T-helper 17 cell (primary cell): ENCODE results near the gene XPNPEP1. TPM values are rescaled to one million over a fixed set of nuclear protein-coding genes. Genes with fewer than 3 reads are reported as not detected.
A peak's percentile ranks its signal among the peaks of the same experiment; 100 is the strongest.

Experiments used
- ATAC-seq: fragments of 150-1000 bp; cut with Tn5 transposase; 2 replicates; pipeline ENCODE4 v1.10.0; 2021; ENCODE audit warnings: mild to moderate bottlenecking, moderate library complexity
- DNase-seq, 3 donors: peaks; one replicate each; pipeline versions ENCODE4 v3.0.0 to v3.0.0-alpha.2; 2020 to 2021
- H3K9me3 ChIP-seq: one replicate; pipeline ENCODE4 v1.7.0; 2013; ENCODE audit warnings: low read length, mild to moderate bottlenecking; ENCODE audit not compliant: control insufficient read depth, poor library complexity, severe bottlenecking
- H3K27ac Mint-ChIP-seq: one replicate; pipeline ENCODE4 v1.8.0; 2022; ENCODE audit warnings: mild to moderate bottlenecking, moderate library complexity, mixed read lengths
- H3K27me3 Mint-ChIP-seq: one replicate; pipeline ENCODE4 v1.8.0; 2022; ENCODE audit warnings: mixed read lengths
- H3K36me3 Mint-ChIP-seq: one replicate; pipeline ENCODE4 v1.8.0; 2022; ENCODE audit warnings: low read depth, mixed read lengths
- H3K4me1 Mint-ChIP-seq: one replicate; pipeline ENCODE4 v1.8.0; 2022; ENCODE audit warnings: mild to moderate bottlenecking, mixed read lengths
- H3K4me3 Mint-ChIP-seq: one replicate; pipeline ENCODE4 v1.8.0; 2022; ENCODE audit warnings: mild to moderate bottlenecking, moderate library complexity, mixed read lengths
- total RNA-seq, 4 donors: library from RNA in 2 of 4; stranded (reverse) in 2 of 4; gene quantifications; one replicate each; pipeline ENCODE4 v1.2.3 and lab custom pipeline; 2022 to 2026

Gene XPNPEP1
- total RNA-seq, 2 donors from 2014 or later, result 76.4 to 81.6 TPM

- DNase-seq (no peak), ATAC-seq (no peak)
- Mint-ChIP-seq H3K4me1 (peaks cover 39% of the 10 kb centered on the region), H3K27me3 (no peaks in the 10 kb centered on the region), H3K36me3 (peaks cover 4% of the 10 kb centered on the region), H3K4me3 (no peak overlapping the region), H3K27ac (peak overlapping the region; percentile 68)
- no peaks in the 10 kb centered on the region for H3K9me3 ChIP-seq
Measured at GRCh38 chr10:109887776-109888175, 35.5 kb downstream of the XPNPEP1 start.

- Mint-ChIP-seq H3K4me1 (peaks cover 36% of the 10 kb centered on the region), H3K27ac (peak overlapping the region; percentile 68), H3K36me3 (peaks cover 5% of the 10 kb centered on the region), H3K27me3 (no peaks in the 10 kb centered on the region), H3K4me3 (peak overlapping the region; percentile 15)
- H3K9me3 ChIP-seq, result no peaks in the 10 kb centered on the region
- DNase-seq (no peak), ATAC-seq (no peak)
Measured at GRCh38 chr10:109887243-109887642, 36.1 kb downstream of the XPNPEP1 start.

- DNase-seq (no peak), ATAC-seq (no peak)
- H3K9me3 ChIP-seq, result no peaks in the 10 kb centered on the region
- no peak overlapping the region for H3K4me3 Mint-ChIP-seq
- H3K36me3 Mint-ChIP-seq, result peaks cover 5% of the 10 kb centered on the region
- peak overlapping the region; percentile 68 for H3K27ac Mint-ChIP-seq
- no peaks in the 10 kb centered on the region for H3K27me3 Mint-ChIP-seq
- peaks cover 35% of the 10 kb centered on the region for H3K4me1 Mint-ChIP-seq
Measured at GRCh38 chr10:109886781-109887140, 36.5 kb downstream of the XPNPEP1 start.

DNA sequence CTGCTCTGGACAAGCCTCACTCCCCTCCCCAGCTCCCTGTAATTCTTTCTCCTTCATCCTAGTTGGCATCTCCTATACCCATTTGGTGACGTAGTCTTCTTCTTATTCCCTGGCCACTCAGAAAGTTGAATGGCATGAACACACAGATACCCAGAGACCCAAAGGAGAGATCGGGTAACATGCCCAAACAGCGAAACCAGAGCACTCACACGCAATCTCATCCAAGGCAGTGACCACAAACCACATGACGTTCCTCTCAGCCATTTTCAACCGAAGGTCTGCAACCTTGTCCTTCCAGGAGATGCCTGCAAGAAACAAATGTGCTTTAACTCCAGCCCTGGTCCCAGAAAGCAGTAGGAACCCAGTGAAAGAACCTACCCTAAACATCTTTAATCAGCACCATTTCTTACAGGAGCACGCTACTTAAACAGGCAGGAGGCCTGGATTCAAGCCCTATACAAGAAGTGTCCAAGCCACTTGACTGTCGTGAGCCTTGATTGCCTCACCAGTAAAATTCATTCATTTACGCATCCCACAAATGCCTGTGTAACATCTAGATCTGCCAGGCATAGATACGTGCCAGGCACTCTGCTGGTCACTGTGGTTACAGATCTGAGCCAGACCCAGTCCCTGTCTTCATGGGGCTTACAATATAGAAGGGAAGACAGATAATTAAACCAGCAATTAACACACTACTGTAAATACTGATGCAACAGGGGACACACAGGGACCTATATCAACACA lies 37.1 kb downstream of the XPNPEP1 start:
- H3K4me3 Mint-ChIP-seq, result peak overlapping the region; percentile 9
- peaks cover 5% of the 10 kb centered on the region for H3K36me3 Mint-ChIP-seq
- no peaks in the 10 kb centered on the region for H3K27me3 Mint-ChIP-seq
- no peaks in the 10 kb centered on the region for H3K9me3 ChIP-seq
- peaks cover 33% of the 10 kb centered on the region for H3K4me1 Mint-ChIP-seq
- no peak for ATAC-seq
- H3K27ac Mint-ChIP-seq, result peak overlapping the region; percentile 53
- DNase-seq, result no peak

GRCh38 chr10:109883859-109884771 lies 39.2 kb downstream of the XPNPEP1 start:
- DNase-seq, result peak; percentile 29 to 49 (median 35)
- no peaks in the 10 kb centered on the region for H3K9me3 ChIP-seq
- Mint-ChIP-seq H3K4me3 (no peak overlapping the region), H3K36me3 (peaks cover 8% of the 10 kb centered on the region), H3K27ac (peak overlapping the region; percentile 60), H3K27me3 (no peaks in the 10 kb centered on the region), H3K4me1 (peaks cover 25% of the 10 kb centered on the region)
- ATAC-seq, result peak; percentile 77

DNA sequence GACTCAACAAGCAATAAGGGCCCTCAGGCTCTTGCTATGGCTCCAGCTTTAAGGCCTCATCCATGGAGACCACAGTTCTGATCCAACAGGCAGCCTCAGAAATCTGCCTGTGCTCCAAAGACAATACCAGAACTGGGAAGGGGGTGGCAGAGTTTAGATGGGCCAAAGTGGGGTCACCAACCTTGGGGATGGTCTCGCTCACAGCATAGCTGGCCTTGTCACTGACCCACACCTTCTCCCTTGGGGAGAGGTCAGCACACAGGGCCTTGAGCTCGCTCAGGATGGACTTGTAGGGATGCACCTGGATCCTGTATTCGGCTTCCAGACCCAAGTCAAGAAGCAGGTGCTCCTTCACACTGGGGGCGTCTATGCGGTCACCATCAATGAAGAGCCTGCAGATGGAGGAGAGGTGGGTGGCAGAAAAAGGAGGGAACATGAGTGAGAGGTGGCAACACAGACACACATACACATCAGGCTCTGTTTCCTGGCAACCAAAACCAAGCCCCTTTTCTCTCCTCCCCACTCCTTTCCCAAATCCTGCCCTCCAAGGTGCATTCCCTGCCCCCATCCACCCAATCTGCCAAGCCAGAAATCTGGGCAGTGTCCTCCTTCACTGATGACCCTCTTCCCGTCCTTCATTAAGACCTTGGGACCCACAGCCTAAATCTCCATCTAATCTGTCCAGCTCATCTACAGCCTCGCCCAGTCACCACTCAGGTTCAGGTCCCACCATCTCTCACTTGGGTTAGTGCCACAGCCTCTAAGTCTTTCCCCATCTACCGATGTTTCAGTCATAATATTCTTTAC lies 40.9 kb downstream of the XPNPEP1 start:
- peaks cover 11% of the 10 kb centered on the region for H3K36me3 Mint-ChIP-seq

GRCh38 chr10:109881769-109882057 lies 41.6 kb downstream of the XPNPEP1 start:
- ATAC-seq (no peak), DNase-seq (no peak)
- Mint-ChIP-seq H3K4me3 (no peak overlapping the region), H3K27ac (no peak overlapping the region), H3K27me3 (no peaks in the 10 kb centered on the region), H3K36me3 (peaks cover 11% of the 10 kb centered on the region), H3K4me1 (peaks cover 18% of the 10 kb centered on the region)
- H3K9me3 ChIP-seq, result no peaks in the 10 kb centered on the region

More for the DNA sequence above, 40.9 kb downstream of the XPNPEP1 start:
- H3K9me3 ChIP-seq, result no peaks in the 10 kb centered on the region
- Mint-ChIP-seq H3K4me3 (no peak overlapping the region), H3K27ac (no peak overlapping the region), H3K27me3 (no peaks in the 10 kb centered on the region), H3K4me1 (peaks cover 25% of the 10 kb centered on the region)
- DNase-seq (no peak), ATAC-seq (no peak)

GRCh38 chr10:109880886-109881768 lies 42.2 kb downstream of the XPNPEP1 start:
- Mint-ChIP-seq H3K27ac (peak overlapping the region; percentile 59), H3K36me3 (peaks cover 11% of the 10 kb centered on the region), H3K4me1 (peaks cover 12% of the 10 kb centered on the region), H3K4me3 (no peak overlapping the region), H3K27me3 (no peaks in the 10 kb centered on the region)
- ATAC-seq (no peak), DNase-seq (no peak)
- H3K9me3 ChIP-seq, result no peaks in the 10 kb centered on the region

DNA sequence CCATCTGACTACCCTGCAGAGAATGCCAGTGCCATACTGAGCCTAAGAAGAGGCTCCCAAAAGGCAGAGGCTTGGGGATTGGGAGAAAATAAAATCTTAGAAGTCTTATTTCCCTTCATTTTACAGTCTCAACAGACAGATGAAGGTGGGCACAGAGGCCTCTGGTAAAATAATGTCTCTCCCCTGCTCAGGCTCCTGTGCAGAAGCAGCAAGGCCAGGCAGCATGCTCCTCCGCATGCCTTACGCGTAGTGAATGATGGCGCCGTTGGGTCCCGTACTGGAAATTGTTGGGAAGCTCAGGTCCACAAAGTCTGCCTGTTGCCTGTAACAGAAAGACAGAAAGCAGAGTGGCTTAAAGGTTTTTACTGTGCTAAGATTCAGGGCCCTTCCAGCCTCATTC lies 45.8 kb downstream of the XPNPEP1 start:
- DNase-seq (no peak), ATAC-seq (no peak)
- Mint-ChIP-seq H3K27ac (peak overlapping the region; percentile 14), H3K36me3 (peaks cover 6% of the 10 kb centered on the region), H3K4me1 (no peaks in the 10 kb centered on the region), H3K27me3 (no peaks in the 10 kb centered on the region), H3K4me3 (no peak overlapping the region)
- no peaks in the 10 kb centered on the region for H3K9me3 ChIP-seq

DNA sequence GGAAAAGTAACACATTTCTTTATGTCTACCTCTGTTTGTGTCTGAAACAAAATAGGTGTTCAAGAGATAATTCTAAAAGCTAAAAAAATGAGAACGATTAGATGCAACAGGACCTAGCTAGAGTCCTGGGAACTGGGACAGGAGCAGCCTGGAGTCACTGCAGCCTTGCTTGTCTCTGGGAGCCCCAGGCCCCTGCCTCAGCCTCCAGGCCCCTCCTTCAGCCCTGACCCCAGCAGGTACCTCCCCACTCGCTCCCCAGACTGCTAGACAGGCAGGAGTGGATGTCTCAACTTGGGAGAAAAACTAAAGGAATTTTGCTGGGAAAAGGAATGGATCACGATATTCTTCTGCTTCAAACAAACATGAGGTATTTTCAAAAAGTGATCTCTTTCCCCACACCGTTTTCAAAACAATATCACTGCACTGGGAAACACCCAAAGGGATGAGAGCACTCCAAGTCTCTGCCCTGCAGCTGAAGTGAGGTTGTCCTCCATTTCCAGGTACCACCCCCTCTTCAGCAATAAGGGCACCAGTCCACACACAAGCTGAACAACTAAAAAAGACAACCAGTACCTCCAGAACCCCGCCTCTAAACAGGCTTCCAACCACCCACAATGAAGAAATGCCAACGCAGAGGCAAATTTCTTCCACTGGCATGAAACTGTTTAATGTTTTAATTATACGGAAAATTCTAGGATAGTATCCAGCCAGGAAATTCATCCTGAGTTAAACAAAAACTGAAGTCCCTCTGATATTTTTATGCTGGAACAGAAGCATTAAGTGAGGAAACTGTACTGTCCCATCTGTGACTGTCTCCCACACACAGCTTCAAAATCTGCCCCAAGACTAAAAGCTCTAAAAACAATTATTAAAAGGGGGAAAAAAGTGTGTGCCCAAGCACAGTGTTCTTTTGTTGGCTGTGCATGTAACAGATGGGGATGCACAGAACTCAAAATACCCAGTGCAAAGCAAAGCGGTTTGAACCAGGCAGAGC lies 47.2 kb downstream of the XPNPEP1 start:
- ATAC-seq, result no peak
- H3K36me3 Mint-ChIP-seq, result peaks cover 6% of the 10 kb centered on the region
- no peak overlapping the region for H3K27ac Mint-ChIP-seq
- DNase-seq, result no peak
- no peaks in the 10 kb centered on the region for H3K27me3 Mint-ChIP-seq
- H3K4me1 Mint-ChIP-seq, result no peaks in the 10 kb centered on the region
- no peaks in the 10 kb centered on the region for H3K9me3 ChIP-seq
- H3K4me3 Mint-ChIP-seq, result no peak overlapping the region

DNA sequence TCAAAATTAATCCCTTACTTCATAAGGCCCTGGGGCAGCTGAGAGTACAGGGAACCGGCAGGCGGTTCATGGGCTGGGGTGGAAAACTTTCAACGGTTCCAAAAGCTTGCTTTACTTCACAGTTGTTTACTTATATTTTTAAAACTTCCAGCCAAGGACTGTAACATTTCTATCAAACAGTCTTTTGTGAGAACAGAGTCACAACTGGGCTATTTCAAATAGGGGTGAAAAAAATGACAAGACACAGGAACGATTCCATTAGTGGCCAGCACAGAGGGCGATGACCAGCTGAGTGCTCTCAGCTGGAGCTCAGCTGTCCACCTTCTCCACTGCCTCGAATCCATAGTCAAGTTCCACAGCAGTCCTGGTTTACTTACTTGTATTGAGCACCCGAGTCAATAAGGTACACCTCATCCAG lies 48.2 kb downstream of the XPNPEP1 start:
- peaks cover 3% of the 10 kb centered on the region for H3K36me3 Mint-ChIP-seq
- DNase-seq (no peak), ATAC-seq (no peak)
- no peaks in the 10 kb centered on the region for H3K27me3 Mint-ChIP-seq
- no peak overlapping the region for H3K27ac Mint-ChIP-seq
- H3K4me3 Mint-ChIP-seq, result no peak overlapping the region
- no peaks in the 10 kb centered on the region for H3K9me3 ChIP-seq
- H3K4me1 Mint-ChIP-seq, result no peaks in the 10 kb centered on the region
